A673 (cell line): ENCODE results near the gene XPO5. TPM values are rescaled to one million over a fixed set of nuclear protein-coding genes. Genes with fewer than 3 reads are reported as not detected.

Source experiments
- BruUV-seq: library from RNA; stranded (reverse); fragments of 400-500 nt; replicated peaks from 2 replicates; lab custom pipeline; 2021; lab: Mats Ljungman, UMichigan
- CTCF ChIA-PET: fragments of 300-600 bp; sonication (Branson Sonifier 250); formaldehyde crosslinking; loops from one replicate; lab custom pipeline; 2022; ENCODE audit warnings: antibody characterized with exemption; lab: Charles Lee
- POLR2A ChIA-PET: fragments of 300-600 bp; sonication (Branson Sonifier 250); formaldehyde crosslinking; loops from one replicate; lab custom pipeline; 2022; ENCODE audit warnings: antibody characterized with exemption; ENCODE audit not compliant: low non-redundant PET; lab: Charles Lee
- DNase-seq: peaks from one replicate; pipeline ENCODE4 v3.0.0-alpha.2; 2015; ENCODE audit warnings: low spot score
- H3K27ac ChIP-seq: fragments of 200-600 bp; sonication (generic); 2 replicates; pipeline ENCODE4 v1.5.1; 2016; ENCODE audit warnings: mixed run types, low read depth, mild to moderate bottlenecking, mixed read lengths, antibody characterized with exemption, low read length; ENCODE audit not compliant: poor library complexity, severe bottlenecking
- H3K27me3 ChIP-seq: fragments of 200-600 bp; sonication (generic); replicated peaks from 2 replicates; pipeline ENCODE4 v1.6.1; 2017; ENCODE audit warnings: mixed run types, low read depth, mild to moderate bottlenecking, mixed read lengths, antibody characterized with exemption, low read length; ENCODE audit not compliant: insufficient read depth, poor library complexity
- H3K36me3 ChIP-seq: fragments of 200-600 bp; sonication (generic); 2 replicates; pipeline ENCODE4 v1.6.1; 2016; ENCODE audit warnings: mixed run types, mild to moderate bottlenecking, mixed read lengths, antibody characterized with exemption, low read length; ENCODE audit not compliant: insufficient read depth, poor library complexity, severe bottlenecking
- H3K4me1 ChIP-seq: fragments of 200-600 bp; sonication (generic); 2 replicates; pipeline ENCODE4 v1.6.1; 2017; ENCODE audit warnings: mixed run types, mild to moderate bottlenecking, mixed read lengths, antibody characterized with exemption, low read length; ENCODE audit not compliant: insufficient read depth, poor library complexity, severe bottlenecking
- H3K4me3 ChIP-seq: fragments of 200-600 bp; sonication (generic); 2 replicates; pipeline ENCODE4 v1.5.1; 2016; ENCODE audit warnings: low read depth, mixed run types, mild to moderate bottlenecking, mixed read lengths, low read length; ENCODE audit not compliant: poor library complexity, severe bottlenecking
- H3K9me3 ChIP-seq: fragments of 200-600 bp; sonication (generic); 2 replicates; pipeline ENCODE4 v1.6.1; 2016; ENCODE audit warnings: mixed run types, low read depth, mild to moderate bottlenecking, mixed read lengths, antibody characterized with exemption, low read length; ENCODE audit not compliant: poor library complexity, severe bottlenecking
- CTCF ChIP-seq: fragments of 300-800, 200-600 bp; sonication (generic); conservative IDR thresholded peaks from 2 replicates; pipeline ENCODE4 v1.5.1; 2017; ENCODE audit warnings: low read depth, mild to moderate bottlenecking, antibody characterized with exemption, low read length, moderate library complexity, mixed read lengths
- EZH2 ChIP-seq: fragments of 200-600 bp; sonication (generic); IDR thresholded peaks from 2 replicates; pipeline ENCODE4 v1.6.1; 2017; ENCODE audit warnings: borderline replicate concordance, low read depth, mild to moderate bottlenecking, mixed read lengths, antibody characterized with exemption, low read length; ENCODE audit not compliant: poor library complexity, severe bottlenecking
- intact Hi-C: fragments of 100-400 bp; cut with micrococcal nuclease; formaldehyde crosslinking; loops from one replicate; pipeline ENCODE4 v1.10.0; 2022; ENCODE audit not compliant: unreplicated experiment
- total RNA-seq: library from RNA; stranded (reverse); gene quantifications from 2 replicates; pipeline ENCODE4 v1.2.3, GENCODE V29; 2021

The XPO5 gene
- total RNA-seq, 1 experiment from 2014 or later, result 111 TPM

GRCh38 chr6:43491750-43492661 lies 83.8 kb downstream of the XPO5 start:
- Histone ChIP-seq H3K4me3 (peak overlapping the region; percentile 18), H3K27ac (peak overlapping the region; percentile 56), H3K27me3 (no peaks in the 10 kb centered on the region), H3K9me3 (no peaks in the 10 kb centered on the region), H3K36me3 (no peaks in the 10 kb centered on the region), H3K4me1 (peaks cover 48% of the 10 kb centered on the region)
- intact Hi-C loops, result no loop called here
- no TSS peak for BruUV-seq
- ChIA-PET POLR2A (no interaction called here), CTCF (interaction anchor here (1.1 to 1.6 kb wide), 2 partner anchors 15 to 18 kb away, joined by 3 to 5 read pairs; partner anchors contain the start of gene LRRC73)
- peak; percentile 64 for DNase-seq
- TF ChIP-seq EZH2 (no peak), CTCF (no peak)

GRCh38 chr6:43490523-43490939 lies 85.3 kb downstream of the XPO5 start:
- Histone ChIP-seq H3K4me1 (peaks cover 42% of the 10 kb centered on the region), H3K27ac (no peak overlapping the region), H3K4me3 (no peak overlapping the region), H3K36me3 (no peaks in the 10 kb centered on the region), H3K27me3 (no peaks in the 10 kb centered on the region), H3K9me3 (no peaks in the 10 kb centered on the region)
- TF ChIP-seq CTCF, result no peak
- no peak for TF ChIP-seq EZH2
- no peak for DNase-seq
- intact Hi-C loops, result no loop called here
- BruUV-seq, result no TSS peak
- ChIA-PET CTCF (no interaction called here), POLR2A (no interaction called here)

GRCh38 chr6:43489277-43490072 lies 86.4 kb downstream of the XPO5 start:
- no peak overlapping the region for H3K27ac ChIP-seq
- H3K4me1 ChIP-seq, result peaks cover 37% of the 10 kb centered on the region
- no peak for TF ChIP-seq CTCF
- TF ChIP-seq EZH2, result no peak
- no TSS peak for BruUV-seq
- ChIA-PET CTCF (interaction anchor here (0.6 kb wide), 1 partner anchor 32 kb away, joined by 6 read pairs; no protein-coding TSS in a partner anchor), POLR2A (no interaction called here)
- no peak overlapping the region for H3K4me3 ChIP-seq
- no peaks in the 10 kb centered on the region for H3K9me3 ChIP-seq
- H3K36me3 ChIP-seq, result no peaks in the 10 kb centered on the region
- intact Hi-C loops, result no loop called here
- no peak for DNase-seq
- H3K27me3 ChIP-seq, result no peaks in the 10 kb centered on the region
